ENCODE data around the gene KLK13.

DNA sequence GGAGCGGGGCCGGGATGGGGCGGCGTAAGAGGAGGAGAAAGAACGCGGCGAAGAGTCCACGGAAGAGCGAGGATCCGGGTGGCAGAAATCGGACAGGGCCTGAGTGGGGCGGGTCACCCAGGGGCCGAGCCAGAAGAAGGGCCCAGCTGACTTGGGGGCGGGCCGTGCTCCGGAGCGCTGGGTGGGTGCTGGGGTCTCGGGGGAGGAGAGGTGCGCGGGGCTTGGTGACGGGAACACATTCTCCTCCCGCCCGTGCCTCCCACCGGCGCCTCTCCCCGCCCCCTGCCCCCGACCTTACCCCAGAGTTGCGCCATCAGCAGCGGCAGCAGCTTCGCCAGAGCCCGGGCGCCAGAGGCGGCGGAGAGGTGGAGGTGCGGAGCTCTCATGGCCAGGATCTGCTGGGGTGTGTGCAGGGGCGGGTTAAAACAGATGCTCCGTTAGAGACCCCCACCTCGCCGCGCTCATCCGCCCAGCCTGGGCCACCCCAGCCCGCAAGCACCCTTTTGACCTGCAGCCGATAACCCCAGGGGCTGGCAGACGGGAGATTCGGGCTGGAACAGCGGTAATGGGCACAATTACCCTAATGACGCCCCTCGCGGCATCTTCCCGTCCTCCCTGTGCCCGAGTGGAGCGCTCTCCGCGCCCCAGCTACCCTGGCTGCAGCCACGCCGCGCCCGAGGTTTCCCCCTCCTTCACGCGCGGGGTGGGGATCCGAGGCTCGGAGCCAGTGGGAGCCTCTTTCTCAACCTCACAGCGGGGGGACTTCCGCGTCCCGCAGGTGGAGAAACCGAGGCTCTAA is 45.9 kb downstream of the KLK13 start:
- TF ChIP-seq, protein P1, sequence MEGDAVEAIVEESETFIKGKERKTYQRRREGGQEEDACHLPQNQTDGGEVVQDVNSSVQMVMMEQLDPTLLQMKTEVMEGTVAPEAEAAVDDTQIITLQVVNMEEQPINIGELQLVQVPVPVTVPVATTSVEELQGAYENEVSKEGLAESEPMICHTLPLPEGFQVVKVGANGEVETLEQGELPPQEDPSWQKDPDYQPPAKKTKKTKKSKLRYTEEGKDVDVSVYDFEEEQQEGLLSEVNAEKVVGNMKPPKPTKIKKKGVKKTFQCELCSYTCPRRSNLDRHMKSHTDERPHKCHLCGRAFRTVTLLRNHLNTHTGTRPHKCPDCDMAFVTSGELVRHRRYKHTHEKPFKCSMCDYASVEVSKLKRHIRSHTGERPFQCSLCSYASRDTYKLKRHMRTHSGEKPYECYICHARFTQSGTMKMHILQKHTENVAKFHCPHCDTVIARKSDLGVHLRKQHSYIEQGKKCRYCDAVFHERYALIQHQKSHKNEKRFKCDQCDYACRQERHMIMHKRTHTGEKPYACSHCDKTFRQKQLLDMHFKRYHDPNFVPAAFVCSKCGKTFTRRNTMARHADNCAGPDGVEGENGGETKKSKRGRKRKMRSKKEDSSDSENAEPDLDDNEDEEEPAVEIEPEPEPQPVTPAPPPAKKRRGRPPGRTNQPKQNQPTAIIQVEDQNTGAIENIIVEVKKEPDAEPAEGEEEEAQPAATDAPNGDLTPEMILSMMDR (IDR thresholded peaks at IDR 0.05) = no peak
- TF ChIP-seq POLR2A (IDR thresholded peaks at IDR 0.05) = no peak
- TF ChIP-seq EP300 (IDR thresholded peaks at IDR 0.05) = no peak

Measured in sigmoid colon (tissue), 4 donors.